Vagina (tissue), 2 donors: ENCODE data around the gene PKD1.
"Not testable (repeated sequence)": the region's sequence is repeated elsewhere in the genome, so short reads cannot be mapped to it uniquely, and the experiment has no call there.

Experiments used
- POLR2A ChIP-seq, 2 donors: fragments of 450-650 bp; IDR thresholded peaks; one replicate each; pipeline ENCODE4 v1.6.1; 2017; ENCODE audit warnings: antibody characterized with exemption in 2 of 2, mild to moderate bottlenecking in 2 of 2, moderate library complexity in 2 of 2
- POLR2AphosphoS5 ChIP-seq, 2 donors: sonication (generic); formaldehyde crosslinking; IDR thresholded peaks; one replicate each; pipeline ENCODE4 v1.9.0; 2017; ENCODE audit warnings: antibody characterized with exemption in 2 of 2, mild to moderate bottlenecking in 2 of 2, low read depth in 1 of 2; ENCODE audit not compliant: insufficient read depth in 1 of 2
- TF ChIP-seq, protein P1 (sequence below), 3 experiments: fragments of 450-650 bp in 2 of 3; fragments of 200-600 bp in 1 of 3; sonication (generic) in 1 of 3; IDR thresholded peaks; one replicate each; pipeline ENCODE4 v1.5.1; 2017 to 2019; ENCODE audit warnings: antibody characterized with exemption in 3 of 3, mild to moderate bottlenecking in 2 of 3, moderate library complexity in 2 of 3

DNA sequence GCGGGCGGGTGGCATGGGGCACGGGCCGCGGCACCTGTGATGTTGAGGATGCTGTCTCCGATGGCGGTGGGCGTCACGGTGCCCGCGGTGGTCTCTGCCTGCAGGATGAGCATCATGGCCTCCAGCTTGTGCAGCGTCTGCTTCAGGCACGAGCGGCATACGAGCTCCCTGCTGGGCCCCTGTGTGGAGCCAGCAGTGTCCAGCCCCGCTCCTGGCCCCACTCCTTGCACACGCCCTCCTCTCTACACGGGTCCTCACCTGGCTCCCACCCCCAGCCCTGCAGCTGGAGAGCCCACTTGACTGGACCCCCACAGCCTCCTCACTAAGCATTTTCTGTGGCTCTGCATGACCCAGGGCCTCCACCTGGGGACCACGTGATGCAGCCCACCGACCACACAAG lies 31.2 kb downstream of the PKD1 start:
- TF ChIP-seq, protein P1, sequence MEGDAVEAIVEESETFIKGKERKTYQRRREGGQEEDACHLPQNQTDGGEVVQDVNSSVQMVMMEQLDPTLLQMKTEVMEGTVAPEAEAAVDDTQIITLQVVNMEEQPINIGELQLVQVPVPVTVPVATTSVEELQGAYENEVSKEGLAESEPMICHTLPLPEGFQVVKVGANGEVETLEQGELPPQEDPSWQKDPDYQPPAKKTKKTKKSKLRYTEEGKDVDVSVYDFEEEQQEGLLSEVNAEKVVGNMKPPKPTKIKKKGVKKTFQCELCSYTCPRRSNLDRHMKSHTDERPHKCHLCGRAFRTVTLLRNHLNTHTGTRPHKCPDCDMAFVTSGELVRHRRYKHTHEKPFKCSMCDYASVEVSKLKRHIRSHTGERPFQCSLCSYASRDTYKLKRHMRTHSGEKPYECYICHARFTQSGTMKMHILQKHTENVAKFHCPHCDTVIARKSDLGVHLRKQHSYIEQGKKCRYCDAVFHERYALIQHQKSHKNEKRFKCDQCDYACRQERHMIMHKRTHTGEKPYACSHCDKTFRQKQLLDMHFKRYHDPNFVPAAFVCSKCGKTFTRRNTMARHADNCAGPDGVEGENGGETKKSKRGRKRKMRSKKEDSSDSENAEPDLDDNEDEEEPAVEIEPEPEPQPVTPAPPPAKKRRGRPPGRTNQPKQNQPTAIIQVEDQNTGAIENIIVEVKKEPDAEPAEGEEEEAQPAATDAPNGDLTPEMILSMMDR (IDR thresholded peaks at IDR 0.05), result not testable (repeated sequence)
- TF ChIP-seq POLR2AphosphoS5 (IDR thresholded peaks at IDR 0.05; ENCODE audit: insufficient read depth in 1 of 2, low read depth in 1 of 2); POLR2A (IDR thresholded peaks at IDR 0.05): not testable (repeated sequence)
